Measurements from ENCODE around the gene TDRD9.

DNA sequence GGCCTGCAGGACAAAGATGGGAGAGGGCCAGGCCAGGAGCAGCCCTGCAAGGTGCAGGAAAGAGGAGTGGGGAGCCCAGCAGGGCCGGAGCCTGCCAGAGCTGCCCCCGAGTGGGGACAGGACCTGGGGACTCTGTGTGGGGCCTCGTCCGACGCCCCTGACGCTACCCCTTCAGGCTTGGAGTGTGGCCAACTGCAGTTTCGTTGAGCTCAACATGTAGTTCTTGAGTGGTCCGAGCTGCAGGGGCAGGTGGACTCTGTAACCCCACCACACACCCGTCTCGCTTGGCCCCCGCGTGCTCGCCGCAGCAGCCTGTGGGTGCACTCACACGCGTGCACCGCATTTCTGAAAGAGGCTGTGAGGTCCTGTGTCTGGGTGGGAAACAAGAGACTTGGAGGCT is 159.2 kb downstream of the TDRD9 start:
- no peak for TF ChIP-seq POLR2A (IDR thresholded peaks at IDR 0.05)
- TF ChIP-seq, protein P1, sequence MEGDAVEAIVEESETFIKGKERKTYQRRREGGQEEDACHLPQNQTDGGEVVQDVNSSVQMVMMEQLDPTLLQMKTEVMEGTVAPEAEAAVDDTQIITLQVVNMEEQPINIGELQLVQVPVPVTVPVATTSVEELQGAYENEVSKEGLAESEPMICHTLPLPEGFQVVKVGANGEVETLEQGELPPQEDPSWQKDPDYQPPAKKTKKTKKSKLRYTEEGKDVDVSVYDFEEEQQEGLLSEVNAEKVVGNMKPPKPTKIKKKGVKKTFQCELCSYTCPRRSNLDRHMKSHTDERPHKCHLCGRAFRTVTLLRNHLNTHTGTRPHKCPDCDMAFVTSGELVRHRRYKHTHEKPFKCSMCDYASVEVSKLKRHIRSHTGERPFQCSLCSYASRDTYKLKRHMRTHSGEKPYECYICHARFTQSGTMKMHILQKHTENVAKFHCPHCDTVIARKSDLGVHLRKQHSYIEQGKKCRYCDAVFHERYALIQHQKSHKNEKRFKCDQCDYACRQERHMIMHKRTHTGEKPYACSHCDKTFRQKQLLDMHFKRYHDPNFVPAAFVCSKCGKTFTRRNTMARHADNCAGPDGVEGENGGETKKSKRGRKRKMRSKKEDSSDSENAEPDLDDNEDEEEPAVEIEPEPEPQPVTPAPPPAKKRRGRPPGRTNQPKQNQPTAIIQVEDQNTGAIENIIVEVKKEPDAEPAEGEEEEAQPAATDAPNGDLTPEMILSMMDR (IDR thresholded peaks at IDR 0.05): no peak

All from stomach (tissue), 4 donors.